Nephron progenitor cell (in vitro differentiated cells): ENCODE measurements around the gene GRB14.

ENCODE experiments used
- DNase-seq: peaks from one replicate; pipeline ENCODE4 v3.0.0; 2021
- H3K27ac Mint-ChIP-seq: 2 replicates; pipeline ENCODE4 v1.8.0; 2021; ENCODE audit warnings: mild to moderate bottlenecking, moderate library complexity, mixed read lengths
- H3K27me3 Mint-ChIP-seq: 2 replicates; pipeline ENCODE4 v1.8.0; 2021; ENCODE audit warnings: mild to moderate bottlenecking, low read depth, mixed read lengths; ENCODE audit not compliant: poor library complexity
- H3K36me3 Mint-ChIP-seq: 2 replicates; pipeline ENCODE4 v1.8.0; 2021; ENCODE audit warnings: low read depth, mixed read lengths
- H3K4me1 Mint-ChIP-seq: 2 replicates; pipeline ENCODE4 v1.8.0; 2021; ENCODE audit warnings: mixed read lengths
- H3K4me3 Mint-ChIP-seq: 2 replicates; pipeline ENCODE4 v1.8.0; 2021; ENCODE audit warnings: mild to moderate bottlenecking, moderate library complexity, mixed read lengths
- H3K9me3 Mint-ChIP-seq: 2 replicates; pipeline ENCODE4 v1.8.0; 2021; ENCODE audit warnings: mild to moderate bottlenecking, moderate library complexity, mixed read lengths
- TF ChIP-seq, protein P1 (sequence below): fragments of 200-600 bp; sonication (generic); IDR thresholded peaks from 2 replicates; pipeline ENCODE4 v1.5.0; 2021; ENCODE audit warnings: antibody characterized with exemption

The GRB14 gene

DNA sequence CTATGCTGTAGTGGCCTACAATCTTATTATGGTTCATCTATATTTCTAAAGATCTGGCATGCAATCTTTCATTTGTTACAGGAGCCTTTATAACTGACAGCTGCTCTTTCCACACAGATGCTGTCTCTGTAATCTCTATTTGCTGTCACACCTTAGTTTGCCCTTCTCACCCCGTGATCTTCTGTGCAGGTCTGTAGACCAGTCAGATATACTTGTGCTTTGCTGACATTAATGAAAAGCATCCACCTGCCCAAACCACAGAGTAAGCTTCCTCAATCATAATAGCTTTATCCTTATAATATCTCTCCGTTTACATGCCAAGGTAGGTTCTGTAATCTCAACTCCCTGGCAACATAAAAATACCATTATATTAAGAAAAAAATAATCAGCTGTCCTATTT is 122.4 kb downstream of the GRB14 start:
- H3K27me3 Mint-ChIP-seq: no peaks in the 10 kb centered on the region
- H3K4me1 Mint-ChIP-seq: no peaks in the 10 kb centered on the region
- TF ChIP-seq, protein P1, sequence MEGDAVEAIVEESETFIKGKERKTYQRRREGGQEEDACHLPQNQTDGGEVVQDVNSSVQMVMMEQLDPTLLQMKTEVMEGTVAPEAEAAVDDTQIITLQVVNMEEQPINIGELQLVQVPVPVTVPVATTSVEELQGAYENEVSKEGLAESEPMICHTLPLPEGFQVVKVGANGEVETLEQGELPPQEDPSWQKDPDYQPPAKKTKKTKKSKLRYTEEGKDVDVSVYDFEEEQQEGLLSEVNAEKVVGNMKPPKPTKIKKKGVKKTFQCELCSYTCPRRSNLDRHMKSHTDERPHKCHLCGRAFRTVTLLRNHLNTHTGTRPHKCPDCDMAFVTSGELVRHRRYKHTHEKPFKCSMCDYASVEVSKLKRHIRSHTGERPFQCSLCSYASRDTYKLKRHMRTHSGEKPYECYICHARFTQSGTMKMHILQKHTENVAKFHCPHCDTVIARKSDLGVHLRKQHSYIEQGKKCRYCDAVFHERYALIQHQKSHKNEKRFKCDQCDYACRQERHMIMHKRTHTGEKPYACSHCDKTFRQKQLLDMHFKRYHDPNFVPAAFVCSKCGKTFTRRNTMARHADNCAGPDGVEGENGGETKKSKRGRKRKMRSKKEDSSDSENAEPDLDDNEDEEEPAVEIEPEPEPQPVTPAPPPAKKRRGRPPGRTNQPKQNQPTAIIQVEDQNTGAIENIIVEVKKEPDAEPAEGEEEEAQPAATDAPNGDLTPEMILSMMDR: no peak
- no peak overlapping the region for H3K4me3 Mint-ChIP-seq
- H3K36me3 Mint-ChIP-seq: no peaks in the 10 kb centered on the region
- H3K9me3 Mint-ChIP-seq: no peaks in the 10 kb centered on the region
- no peak overlapping the region for H3K27ac Mint-ChIP-seq
- DNase-seq: no peak

DNA sequence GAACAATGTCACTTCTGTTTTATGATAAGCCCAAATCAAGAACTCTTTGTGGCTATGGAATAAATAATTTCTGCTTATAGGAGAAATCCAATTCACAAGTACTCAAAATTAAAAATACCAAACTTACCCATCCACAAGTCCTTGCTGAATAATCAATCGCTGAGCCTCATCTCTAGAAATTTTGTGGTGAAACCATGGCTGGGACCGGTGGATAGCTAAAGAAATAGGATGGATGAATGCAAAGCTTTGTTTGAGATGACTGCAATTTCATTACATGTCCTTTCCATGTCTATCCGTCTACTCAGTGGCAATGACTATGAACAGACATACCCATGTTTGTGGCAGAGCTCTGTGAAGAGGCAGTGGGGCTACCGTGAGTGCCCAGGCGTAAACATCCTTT is 124.4 kb downstream of the GRB14 start:
- Mint-ChIP-seq H3K4me3 (no peak overlapping the region), H3K27ac (no peak overlapping the region), H3K4me1 (no peaks in the 10 kb centered on the region), H3K36me3 (no peaks in the 10 kb centered on the region), H3K9me3 (no peaks in the 10 kb centered on the region), H3K27me3 (no peaks in the 10 kb centered on the region)
- no peak for DNase-seq
- TF ChIP-seq, protein P1: no peak

DNA sequence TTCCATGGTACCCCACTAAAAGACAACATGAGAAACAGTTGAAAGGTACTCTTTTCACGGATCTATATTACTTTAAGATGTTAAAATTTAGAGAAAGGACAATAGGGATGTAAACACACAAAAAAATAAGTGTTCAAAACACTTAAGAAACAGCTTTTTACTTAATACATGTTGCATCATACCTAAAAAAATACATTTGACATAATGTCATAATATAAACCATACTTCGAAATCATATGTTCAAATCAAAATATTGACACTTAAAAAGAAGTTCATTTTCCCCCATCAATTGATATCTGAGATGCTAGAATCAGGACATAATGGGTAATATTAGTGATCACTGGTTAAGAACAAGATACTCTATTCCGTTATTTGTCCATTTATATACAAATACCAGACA is 124.9 kb downstream of the GRB14 start:
- DNase-seq: no peak
- TF ChIP-seq, protein P1: no peak
- Mint-ChIP-seq H3K9me3 (no peaks in the 10 kb centered on the region), H3K27ac (no peak overlapping the region), H3K36me3 (no peaks in the 10 kb centered on the region), H3K4me3 (no peak overlapping the region), H3K27me3 (no peaks in the 10 kb centered on the region), H3K4me1 (no peaks in the 10 kb centered on the region)

DNA sequence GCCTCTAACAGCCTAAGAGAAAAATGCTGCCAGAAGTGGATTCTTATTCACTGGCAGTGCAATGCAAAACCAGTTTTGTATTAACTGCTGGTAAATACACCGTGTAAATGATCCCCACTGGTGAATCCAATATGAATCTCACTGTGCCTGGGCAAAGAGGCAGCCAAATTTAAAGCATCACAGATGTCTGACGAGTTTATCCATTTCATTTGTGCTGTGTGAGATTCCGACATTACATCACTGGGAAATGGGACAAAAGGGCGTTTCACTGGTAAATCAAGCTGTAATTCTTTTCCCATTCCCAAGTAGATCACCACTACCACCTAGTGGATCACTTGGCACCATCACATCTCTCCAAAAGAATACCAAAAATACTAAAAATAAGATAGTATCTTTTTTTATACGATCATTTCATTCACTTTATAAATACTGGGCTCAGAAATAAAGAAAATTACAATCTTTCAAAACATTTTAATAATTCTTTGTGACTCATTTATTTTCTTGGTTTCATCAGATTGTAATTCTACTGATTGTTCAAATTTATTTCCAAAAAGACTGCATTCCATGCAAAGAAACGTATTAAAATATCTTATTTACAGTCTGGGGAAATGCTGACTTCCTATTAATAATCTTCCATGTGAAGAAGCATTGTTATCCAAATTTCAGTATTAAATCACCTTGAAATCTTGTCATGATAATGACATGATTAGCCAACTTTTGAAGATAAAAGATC is 125.6 kb downstream of the GRB14 start:
- DNase-seq: no peak
- no peaks in the 10 kb centered on the region for H3K4me1 Mint-ChIP-seq

DNA sequence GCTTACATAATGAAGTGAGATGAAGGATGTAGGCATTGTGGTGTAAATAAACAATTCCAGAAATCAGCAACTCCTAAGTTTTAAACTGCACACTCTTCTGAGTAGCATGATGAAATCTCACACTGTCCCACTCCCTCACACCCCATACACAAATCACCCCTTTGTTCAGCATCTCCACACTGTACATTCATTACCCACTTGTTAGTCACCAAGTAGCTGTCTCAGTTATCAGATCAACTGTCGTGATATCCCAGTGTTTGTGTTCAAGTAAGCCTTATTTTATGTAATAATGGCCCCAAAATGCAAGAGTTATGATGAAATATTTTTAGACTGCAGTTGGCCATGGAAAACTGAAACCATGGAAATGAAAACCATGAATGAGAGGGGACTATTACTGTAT is 135.7 kb downstream of the GRB14 start:
- TF ChIP-seq, protein P1: no peak
- Mint-ChIP-seq H3K4me1 (no peaks in the 10 kb centered on the region), H3K9me3 (no peaks in the 10 kb centered on the region), H3K27me3 (no peaks in the 10 kb centered on the region), H3K36me3 (no peaks in the 10 kb centered on the region), H3K27ac (no peak overlapping the region), H3K4me3 (no peak overlapping the region)
- no peak for DNase-seq

More for the DNA sequence above, 125.6 kb downstream of the GRB14 start:
- Mint-ChIP-seq H3K36me3 (no peaks in the 10 kb centered on the region), H3K9me3 (no peaks in the 10 kb centered on the region), H3K27ac (no peak overlapping the region), H3K27me3 (no peaks in the 10 kb centered on the region), H3K4me3 (no peak overlapping the region)
- TF ChIP-seq, protein P1: peak; percentile 67

DNA sequence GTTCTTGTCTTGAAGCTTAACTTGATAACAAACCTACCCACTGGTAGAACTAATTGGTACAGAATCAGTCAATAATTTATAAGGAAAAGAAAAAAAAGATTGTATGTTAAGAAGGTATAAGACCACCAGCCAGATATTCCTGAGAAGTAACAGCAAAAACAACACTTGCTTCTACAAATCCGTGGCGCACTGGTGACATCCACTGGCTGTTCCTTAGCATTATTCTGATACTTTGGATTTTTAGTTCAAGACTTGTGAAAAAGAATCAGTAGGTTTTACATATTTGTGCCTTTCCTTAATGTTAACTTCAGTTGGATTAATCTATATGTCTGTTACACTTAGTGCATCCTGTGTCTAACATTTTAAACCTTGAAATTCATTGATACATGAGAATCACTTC is 141.8 kb downstream of the GRB14 start:
- Mint-ChIP-seq H3K9me3 (no peaks in the 10 kb centered on the region), H3K4me1 (no peaks in the 10 kb centered on the region), H3K4me3 (no peak overlapping the region), H3K27me3 (no peaks in the 10 kb centered on the region), H3K36me3 (no peaks in the 10 kb centered on the region), H3K27ac (no peak overlapping the region)
- TF ChIP-seq, protein P1: peak; percentile 60
- DNase-seq: peak; percentile 54
